SK-N-MC (cell line): ENCODE results near the gene POP7.

Experiments
- DNase-seq: peaks from one replicate; pipeline ENCODE4 v3.0.0-alpha.2; 2011; ENCODE audit warnings: low read depth, low spot score
- H3K27ac ChIP-seq: fragments of 200-600 bp; sonication (generic); 2 replicates; pipeline ENCODE4 v1.5.1; 2016; ENCODE audit warnings: mixed run types
- H3K36me3 ChIP-seq: fragments of 200-600 bp; sonication (generic); 2 replicates; pipeline ENCODE4 v1.6.1; 2017; ENCODE audit warnings: antibody characterized with exemption, low read length, mixed read lengths; ENCODE audit not compliant: insufficient read depth
- H3K4me3 ChIP-seq: fragments of 200-600 bp; sonication (generic); 2 replicates; pipeline ENCODE4 v1.5.1; 2016
- H3K9ac ChIP-seq: fragments of 200-600 bp; sonication (generic); 2 replicates; pipeline ENCODE4 v1.8.0; 2017; ENCODE audit warnings: mixed run types, mixed read lengths; ENCODE audit not compliant: insufficient read length
- H3K9me3 ChIP-seq: fragments of 200-600 bp; sonication (generic); 2 replicates; pipeline ENCODE4 v1.6.1; 2017; ENCODE audit warnings: low read depth, mild to moderate bottlenecking, antibody characterized with exemption, low read length, moderate library complexity, mixed read lengths
- EZH2 ChIP-seq: fragments of 200-600 bp; sonication (generic); IDR thresholded peaks from one replicate; pipeline ENCODE4 v1.6.1; 2017; ENCODE audit warnings: antibody characterized with exemption
- FOXP2 ChIP-seq: optimal IDR thresholded peaks from 2 replicates; pipeline ENCODE3; 2011; ENCODE audit warnings: mild to moderate bottlenecking, moderate library complexity; ENCODE audit not compliant: insufficient read depth; ENCODE audit errors: extremely low read length, control extremely low read depth
- POLR2AphosphoS5 ChIP-seq: IDR thresholded peaks from 2 replicates; pipeline ENCODE4 v1.6.1; 2012; ENCODE audit warnings: mild to moderate bottlenecking, low read depth, low read length, borderline replicate concordance

The POP7 gene

DNA sequence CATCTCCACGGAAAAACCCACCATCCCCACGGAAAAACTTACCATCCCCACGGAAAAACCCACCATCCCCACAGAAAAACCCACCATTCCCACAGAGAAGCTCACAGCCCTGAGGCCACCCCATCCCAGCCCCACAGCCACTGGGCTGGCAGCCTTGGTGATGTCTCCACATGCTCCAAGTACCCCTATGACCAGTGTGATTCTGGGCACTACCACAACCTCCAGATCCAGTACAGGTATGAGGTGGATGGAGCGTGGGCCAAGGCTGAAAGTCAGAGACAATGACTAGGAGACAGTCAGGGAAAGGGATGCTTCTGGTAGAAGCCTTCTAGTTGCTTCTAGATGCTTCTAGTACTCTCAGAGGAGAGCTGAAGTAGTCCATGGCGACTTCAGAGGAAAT, 47.1 kb downstream of the POP7 start:
- TF ChIP-seq EZH2 (no peak), POLR2AphosphoS5 (no peak), FOXP2 (no peak)
- Histone ChIP-seq H3K9me3 (no peaks in the 10 kb centered on the region), H3K9ac (no peak overlapping the region), H3K27ac (no peak overlapping the region), H3K4me3 (no peak overlapping the region), H3K36me3 (no peaks in the 10 kb centered on the region)
- no peak for DNase-seq

DNA sequence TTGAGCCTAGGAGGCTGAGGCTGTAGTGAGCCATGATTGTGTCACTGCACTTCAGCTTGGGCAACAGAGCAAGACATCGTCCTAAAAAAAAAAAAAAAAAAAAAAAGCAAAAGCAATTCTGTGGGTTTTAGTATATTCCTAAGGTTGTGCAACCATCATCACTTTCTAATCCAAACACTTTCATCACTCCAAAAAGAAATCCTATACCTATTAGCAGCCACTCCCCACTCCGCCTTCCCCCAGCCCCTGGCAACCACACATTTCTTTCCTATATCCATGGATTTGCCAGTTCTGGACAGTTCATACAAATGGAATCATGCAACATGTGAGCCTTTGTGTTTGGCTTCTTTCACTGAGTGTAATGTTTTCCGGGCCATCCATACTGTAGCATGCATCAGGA, 47.8 kb downstream of the POP7 start:
- H3K4me3 ChIP-seq = no peak overlapping the region
- no peaks in the 10 kb centered on the region for H3K9me3 ChIP-seq
- H3K9ac ChIP-seq = no peak overlapping the region
- no peak for TF ChIP-seq FOXP2
- TF ChIP-seq EZH2 = no peak
- TF ChIP-seq POLR2AphosphoS5 = no peak
- H3K36me3 ChIP-seq = no peaks in the 10 kb centered on the region
- DNase-seq = no peak
- H3K27ac ChIP-seq = no peak overlapping the region
